Activated naive CD8-positive, alpha-beta T cell treated with anti-CD3 and anti-CD28 coated beads, Interleukin-2, amount 50 U/mL, for 24 hours (primary cell): ENCODE data around the gene TMEM41B.
"Not testable (repeated sequence)": the region's sequence is repeated elsewhere in the genome, so short reads cannot be mapped to it uniquely, and the experiment has no call there.

Experiments
- ATAC-seq: fragments of 150-1000 bp; cut with Tn5 transposase; one replicate; pipeline ENCODE4 v1.10.0; 2021
- DNase-seq: peaks from one replicate; pipeline ENCODE4 v3.0.0; 2021
- H3K27ac Mint-ChIP-seq: one replicate; pipeline ENCODE4 v1.8.0; 2021; ENCODE audit warnings: mild to moderate bottlenecking, mixed read lengths
- H3K27me3 Mint-ChIP-seq: one replicate; pipeline ENCODE4 v1.8.0; 2021; ENCODE audit warnings: mixed read lengths
- H3K36me3 Mint-ChIP-seq: one replicate; pipeline ENCODE4 v1.8.0; 2021; ENCODE audit warnings: low read depth, mixed read lengths
- H3K4me1 Mint-ChIP-seq: one replicate; pipeline ENCODE4 v1.8.0; 2021; ENCODE audit warnings: mixed read lengths
- H3K4me3 Mint-ChIP-seq: one replicate; pipeline ENCODE4 v1.8.0; 2021; ENCODE audit warnings: mild to moderate bottlenecking, moderate library complexity, mixed read lengths
- H3K9me3 Mint-ChIP-seq: one replicate; pipeline ENCODE4 v1.8.0; 2021; ENCODE audit warnings: mixed read lengths

The TMEM41B gene, protein sequence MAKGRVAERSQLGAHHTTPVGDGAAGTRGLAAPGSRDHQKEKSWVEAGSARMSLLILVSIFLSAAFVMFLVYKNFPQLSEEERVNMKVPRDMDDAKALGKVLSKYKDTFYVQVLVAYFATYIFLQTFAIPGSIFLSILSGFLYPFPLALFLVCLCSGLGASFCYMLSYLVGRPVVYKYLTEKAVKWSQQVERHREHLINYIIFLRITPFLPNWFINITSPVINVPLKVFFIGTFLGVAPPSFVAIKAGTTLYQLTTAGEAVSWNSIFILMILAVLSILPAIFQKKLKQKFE

DNA sequence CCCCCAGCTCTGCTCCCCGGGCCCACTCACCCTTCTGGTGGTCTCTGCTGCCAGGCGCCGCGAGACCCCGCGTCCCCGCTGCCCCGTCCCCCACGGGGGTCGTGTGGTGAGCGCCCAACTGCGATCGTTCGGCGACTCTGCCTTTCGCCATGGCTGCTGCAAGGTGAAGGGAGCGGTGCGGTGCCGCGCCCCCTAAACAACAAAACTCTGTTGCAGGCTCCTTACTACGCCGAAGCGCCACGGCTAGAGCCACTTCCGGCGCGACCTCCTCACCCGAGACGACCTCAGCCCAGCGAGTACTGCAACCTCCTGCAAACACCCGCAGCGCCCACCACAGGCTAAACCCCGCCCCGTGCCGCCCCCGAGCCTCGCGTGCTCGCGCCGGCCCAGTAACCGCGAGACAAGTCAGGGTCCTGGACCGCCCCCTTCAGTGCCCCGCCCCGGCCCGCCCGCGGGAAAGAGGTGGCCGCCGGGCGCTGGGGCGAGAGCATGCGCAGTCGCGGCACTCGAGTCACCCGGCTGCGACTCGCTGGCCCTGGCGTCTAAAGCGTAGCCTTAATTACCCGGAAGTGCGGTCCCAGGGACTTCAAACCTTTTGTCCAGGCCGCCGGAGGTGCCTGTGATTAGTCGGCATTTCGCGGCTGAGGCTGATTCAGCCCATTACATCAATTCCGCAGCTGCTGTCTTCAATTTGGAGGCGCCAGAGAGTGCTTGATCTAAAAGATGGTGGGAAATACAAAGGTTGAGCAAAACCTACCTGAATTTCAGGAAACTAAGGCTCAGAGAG, at the start of gene TMEM41B:
TMEM41B (minus strand) TSS at position 303 of the 787 bp plus-strand sequence; CDS start at position 151, 152 bp downstream.
- peak within 1 kb of the TSS; percentile 98 for H3K4me3 Mint-ChIP-seq

DNA sequence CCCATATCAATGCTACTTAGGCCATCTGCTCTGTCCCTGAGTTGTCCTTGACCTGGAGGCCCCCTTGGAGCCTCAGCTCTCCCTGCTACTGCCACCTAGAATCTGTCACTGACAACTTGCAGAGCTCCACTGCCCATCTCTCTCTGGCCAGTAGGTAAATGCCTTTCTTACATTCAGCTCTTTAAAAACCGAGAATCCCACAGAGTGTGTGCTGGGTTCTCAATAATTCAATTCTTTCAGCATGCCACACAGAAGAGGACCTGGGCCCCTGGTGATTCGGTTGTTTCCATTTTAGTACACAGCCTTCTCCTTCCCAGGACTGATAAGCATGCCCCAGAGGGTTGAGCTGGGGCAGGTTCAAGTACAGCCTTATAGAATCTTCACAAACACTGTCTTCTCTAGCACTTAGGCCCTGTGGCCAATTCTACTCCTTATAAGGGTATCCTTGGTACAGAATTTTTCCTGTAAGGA, 48.0 kb upstream of the TMEM41B start:
- H3K4me1 Mint-ChIP-seq = peaks cover 36% of the 10 kb centered on the region
- DNase-seq = no peak
- no peak overlapping the region for H3K4me3 Mint-ChIP-seq
- no peak for ATAC-seq
- no peaks in the 10 kb centered on the region for H3K9me3 Mint-ChIP-seq
- H3K27ac Mint-ChIP-seq = peak overlapping the region; percentile 82
- H3K27me3 Mint-ChIP-seq = no peaks in the 10 kb centered on the region
- H3K36me3 Mint-ChIP-seq = no peaks in the 10 kb centered on the region

More for the DNA sequence above, at the start of gene TMEM41B:
- peaks cover 5% of the 10 kb centered on the region for H3K27me3 Mint-ChIP-seq
- H3K36me3 Mint-ChIP-seq = peaks cover 1% of the 10 kb centered on the region
- H3K9me3 Mint-ChIP-seq = no peaks in the 10 kb centered on the region
- ATAC-seq (peak; percentile 97), DNase-seq (peak; percentile 100)
- H3K4me1 Mint-ChIP-seq = peaks cover 46% of the 10 kb centered on the region
- H3K27ac Mint-ChIP-seq = peak within 1 kb of the TSS; percentile 97

DNA sequence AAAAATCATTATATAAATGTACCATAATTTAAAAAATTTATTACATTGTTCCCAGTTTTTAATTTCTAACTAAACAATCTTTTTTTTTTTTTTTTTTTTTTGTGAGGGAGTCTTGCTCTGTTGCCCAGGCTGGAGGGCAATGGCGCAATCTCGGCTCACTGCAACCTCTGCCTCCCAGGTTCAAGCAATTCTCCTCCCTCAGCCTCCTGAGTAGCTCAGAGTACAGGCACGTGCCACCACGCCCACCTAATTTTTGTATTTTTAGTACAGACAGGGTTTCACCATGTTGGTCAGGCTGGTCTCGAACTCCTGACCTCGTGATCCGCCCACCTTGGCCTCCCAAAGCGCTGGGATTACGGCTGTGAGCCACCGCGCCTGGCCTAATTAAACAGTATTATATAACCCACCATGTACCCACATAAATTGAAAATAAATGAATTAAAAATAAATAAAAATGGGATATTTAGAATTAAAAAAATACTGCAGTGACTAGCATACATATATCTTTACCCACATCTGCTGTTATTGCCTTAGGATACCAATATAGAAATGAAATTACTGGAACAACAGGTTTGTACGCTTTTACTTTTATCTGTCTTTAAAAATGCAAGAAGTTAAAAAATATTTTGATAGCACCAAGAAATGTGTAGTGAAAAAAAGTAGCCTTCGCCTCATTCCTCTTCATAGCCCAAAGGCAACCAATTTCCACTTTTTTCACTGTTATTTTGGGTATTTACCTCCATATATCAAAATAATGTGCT, 46.6 kb upstream of the TMEM41B start:
- ATAC-seq, H3K9me3 Mint-ChIP-seq, DNase-seq, H3K4me3 Mint-ChIP-seq, H3K27me3 Mint-ChIP-seq, H3K36me3 Mint-ChIP-seq: not testable (repeated sequence)
- Mint-ChIP-seq H3K27ac (peak overlapping the region; percentile 26), H3K4me1 (peaks cover 36% of the 10 kb centered on the region)

DNA sequence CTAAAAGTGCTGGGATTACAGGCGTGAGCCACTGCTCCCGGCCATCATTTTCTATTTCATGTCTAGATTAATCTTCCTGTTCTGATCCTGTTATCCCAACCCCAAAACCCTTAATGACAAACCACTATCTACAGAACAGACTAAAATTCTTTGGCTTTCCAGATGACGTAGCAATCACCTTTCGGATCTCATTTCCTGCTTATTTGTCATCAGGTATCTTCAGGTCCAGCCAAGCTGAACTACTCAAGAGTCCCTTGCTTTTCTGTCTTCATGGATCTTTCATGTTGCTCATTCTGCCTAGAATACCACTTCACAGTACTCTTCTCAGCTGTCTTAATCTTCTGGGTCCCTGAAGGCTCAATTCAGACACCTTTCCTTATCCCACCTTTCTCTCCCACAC, 42.6 kb upstream of the TMEM41B start:
- Mint-ChIP-seq H3K9me3 (no peaks in the 10 kb centered on the region), H3K27me3 (no peaks in the 10 kb centered on the region)

DNA sequence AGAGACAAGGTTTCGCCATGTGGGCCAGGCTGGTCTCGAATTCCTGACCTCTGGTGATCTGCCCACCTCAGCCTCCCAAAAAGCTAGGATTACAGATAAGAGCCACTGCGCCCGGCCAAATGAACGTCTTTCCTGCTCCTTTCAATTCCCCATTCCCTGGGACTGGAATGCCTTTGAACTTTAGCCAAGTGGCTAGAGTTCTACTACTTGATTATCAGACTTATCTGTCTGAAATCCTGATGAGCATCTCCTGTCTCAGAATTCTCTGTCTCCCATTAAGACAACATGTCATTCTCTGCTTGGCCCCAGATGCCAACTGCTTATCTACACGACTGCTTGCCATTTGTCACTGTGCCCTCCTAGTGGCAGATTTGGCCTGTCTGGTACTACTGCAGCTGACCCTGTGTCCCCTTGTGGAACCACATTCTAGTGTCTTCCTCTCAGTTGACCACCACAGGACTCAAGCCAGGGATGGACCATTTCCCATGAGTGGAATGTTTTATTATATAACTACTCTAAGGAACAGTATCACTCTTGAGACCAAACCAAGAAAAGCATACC, 37.0 kb upstream of the TMEM41B start:
- Mint-ChIP-seq H3K27me3 (peaks cover 4% of the 10 kb centered on the region), H3K36me3 (no peaks in the 10 kb centered on the region), H3K27ac (no peak overlapping the region), H3K4me1 (peaks cover 8% of the 10 kb centered on the region), H3K4me3 (no peak overlapping the region), H3K9me3 (no peaks in the 10 kb centered on the region)
- DNase-seq = no peak
- no peak for ATAC-seq

More for the DNA sequence above, 42.6 kb upstream of the TMEM41B start:
- no peak overlapping the region for H3K27ac Mint-ChIP-seq
- H3K4me3 Mint-ChIP-seq = no peak overlapping the region
- DNase-seq (no peak), ATAC-seq (no peak)
- peaks cover 7% of the 10 kb centered on the region for H3K4me1 Mint-ChIP-seq
- no peaks in the 10 kb centered on the region for H3K36me3 Mint-ChIP-seq

DNA sequence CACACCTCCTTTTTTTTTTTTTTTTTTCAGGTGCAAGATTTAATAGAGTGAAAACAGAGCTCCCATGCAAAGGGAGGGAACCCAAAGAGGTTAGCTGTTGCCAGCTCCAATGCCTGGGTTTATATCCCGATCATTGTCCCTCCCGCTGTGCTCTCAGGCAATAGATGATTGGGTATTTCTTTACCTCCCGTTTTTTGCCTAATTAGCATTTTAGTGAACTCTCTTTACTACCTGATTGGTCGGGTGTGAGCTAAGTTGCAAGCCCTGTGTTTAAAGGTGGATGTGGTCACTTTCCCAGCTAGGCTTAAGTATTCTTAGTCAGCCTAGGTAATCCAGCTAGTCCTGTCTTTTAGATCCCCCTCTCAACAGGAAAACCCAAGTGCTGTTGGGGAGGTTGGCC, 33.4 kb upstream of the TMEM41B start:
- H3K4me1 Mint-ChIP-seq = peaks cover 17% of the 10 kb centered on the region
- H3K27me3 Mint-ChIP-seq, H3K27ac Mint-ChIP-seq: not testable (repeated sequence)

DNA sequence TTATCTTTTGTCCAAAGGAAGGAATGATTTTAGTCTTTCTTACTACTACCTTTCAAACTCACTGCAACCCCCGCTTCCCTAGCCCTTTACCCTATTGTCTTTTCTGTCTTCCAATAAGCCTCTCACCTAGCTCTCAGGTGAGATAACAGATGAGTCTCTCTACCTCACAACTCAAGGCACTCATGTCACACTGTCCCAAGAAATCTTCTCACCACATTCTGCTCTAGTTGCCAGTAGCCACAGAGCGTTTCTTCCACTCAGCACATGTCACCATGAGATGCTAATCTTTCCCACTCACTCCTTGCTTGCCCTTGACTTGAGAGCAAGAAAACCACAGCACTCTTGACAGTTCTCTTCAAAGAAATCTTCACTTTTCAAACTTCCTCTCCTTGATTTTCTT, 32.7 kb upstream of the TMEM41B start:
- peak; percentile 59 for ATAC-seq
- no peak overlapping the region for H3K4me3 Mint-ChIP-seq
- peaks cover 4% of the 10 kb centered on the region for H3K27me3 Mint-ChIP-seq
- H3K27ac Mint-ChIP-seq = no peak overlapping the region
- DNase-seq = no peak
- H3K4me1 Mint-ChIP-seq = peaks cover 17% of the 10 kb centered on the region
- no peaks in the 10 kb centered on the region for H3K9me3 Mint-ChIP-seq
- H3K36me3 Mint-ChIP-seq = no peaks in the 10 kb centered on the region

More for the DNA sequence above, 33.4 kb upstream of the TMEM41B start:
- DNase-seq, ATAC-seq, H3K36me3 Mint-ChIP-seq, H3K4me3 Mint-ChIP-seq, H3K9me3 Mint-ChIP-seq: not testable (repeated sequence)

DNA sequence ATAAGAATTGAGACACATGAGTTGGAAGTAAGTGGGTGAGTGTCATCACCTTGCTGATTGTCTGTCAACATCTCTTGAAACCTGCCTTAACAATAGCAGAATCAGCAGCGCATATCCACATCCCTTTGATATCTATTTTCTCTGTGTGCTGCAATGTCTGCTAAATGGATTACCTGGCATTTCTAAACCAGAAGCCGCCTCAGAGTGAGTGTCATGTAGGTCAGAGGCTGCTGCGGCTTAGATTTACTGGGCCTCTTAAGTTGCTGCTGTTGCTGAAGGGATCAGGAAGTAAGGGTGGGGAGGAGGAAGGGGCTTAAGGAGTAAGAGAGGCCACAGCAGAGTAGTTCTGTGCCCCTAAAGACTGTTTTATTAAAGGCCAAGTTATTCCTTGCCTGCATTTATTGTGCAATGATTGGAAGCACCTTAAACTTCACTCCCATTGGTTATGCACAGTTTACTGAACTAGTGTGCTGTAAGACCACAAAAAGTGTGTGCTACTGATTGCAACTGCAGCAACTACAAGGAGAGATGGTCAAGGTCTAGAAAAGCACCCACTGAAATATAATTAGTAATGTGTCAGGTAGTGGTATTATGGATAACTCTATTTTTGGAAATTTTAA, 29.8 kb upstream of the TMEM41B start:
- no peaks in the 10 kb centered on the region for H3K36me3 Mint-ChIP-seq
- H3K27ac Mint-ChIP-seq = no peak overlapping the region
- DNase-seq (no peak), ATAC-seq (no peak)
- H3K4me1 Mint-ChIP-seq = peaks cover 17% of the 10 kb centered on the region
- peaks cover 2% of the 10 kb centered on the region for H3K27me3 Mint-ChIP-seq
- no peak overlapping the region for H3K4me3 Mint-ChIP-seq
- H3K9me3 Mint-ChIP-seq = no peaks in the 10 kb centered on the region

DNA sequence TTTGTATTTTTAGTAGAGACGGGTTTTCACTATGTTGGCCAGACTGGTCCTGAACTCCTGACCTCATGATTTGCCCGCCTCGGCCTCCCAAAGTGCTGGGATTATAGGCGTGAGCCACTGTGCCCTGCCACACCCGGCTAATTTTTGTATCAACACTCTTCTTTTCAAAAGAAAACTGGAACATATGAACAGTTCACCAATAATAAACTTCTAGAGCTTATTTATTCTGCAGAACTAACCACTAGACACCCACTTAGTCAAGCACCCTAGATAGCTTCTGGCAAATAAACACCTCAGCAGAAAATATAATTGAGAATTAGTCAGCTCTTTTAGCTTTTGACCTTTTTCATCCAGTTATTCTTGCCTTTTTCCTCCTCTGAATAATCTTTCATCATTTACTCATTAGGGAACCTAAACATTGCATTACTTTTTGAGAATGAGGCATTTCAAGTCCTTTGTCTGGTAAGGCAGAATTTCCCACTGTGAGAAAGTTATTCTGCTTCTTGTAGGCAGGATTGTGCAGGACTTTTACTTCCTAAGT, 27.3 kb upstream of the TMEM41B start:
- no peaks in the 10 kb centered on the region for H3K9me3 Mint-ChIP-seq
- H3K36me3 Mint-ChIP-seq = no peaks in the 10 kb centered on the region
- no peak for ATAC-seq
- H3K27me3 Mint-ChIP-seq = no peaks in the 10 kb centered on the region
- H3K27ac Mint-ChIP-seq = no peak overlapping the region
- peaks cover 9% of the 10 kb centered on the region for H3K4me1 Mint-ChIP-seq
- no peak overlapping the region for H3K4me3 Mint-ChIP-seq
- no peak for DNase-seq

DNA sequence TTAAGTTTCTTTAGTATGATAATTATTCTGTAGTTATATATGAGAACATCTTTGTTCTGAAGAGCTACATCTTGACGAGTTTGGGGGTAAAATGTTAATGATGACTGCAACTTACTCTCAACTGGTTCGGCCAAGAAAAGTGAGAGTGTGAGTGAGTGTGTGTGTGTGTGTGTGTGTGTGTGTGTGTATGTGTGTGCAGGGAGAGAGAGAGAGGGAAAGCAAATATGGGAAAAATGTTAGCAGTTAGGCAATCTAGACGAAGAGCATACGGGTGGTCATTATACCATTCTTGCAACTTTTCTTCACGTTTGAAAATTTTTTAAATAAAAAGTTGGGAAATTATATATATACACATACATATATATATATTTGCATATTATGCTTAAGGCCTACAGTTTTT, 18.3 kb upstream of the TMEM41B start:
- peaks cover 4% of the 10 kb centered on the region for H3K4me1 Mint-ChIP-seq
- H3K27ac Mint-ChIP-seq = no peak overlapping the region
- no peaks in the 10 kb centered on the region for H3K36me3 Mint-ChIP-seq
- DNase-seq (no peak), ATAC-seq (no peak)
- no peaks in the 10 kb centered on the region for H3K27me3 Mint-ChIP-seq
- no peak overlapping the region for H3K4me3 Mint-ChIP-seq
- H3K9me3 Mint-ChIP-seq = no peaks in the 10 kb centered on the region

DNA sequence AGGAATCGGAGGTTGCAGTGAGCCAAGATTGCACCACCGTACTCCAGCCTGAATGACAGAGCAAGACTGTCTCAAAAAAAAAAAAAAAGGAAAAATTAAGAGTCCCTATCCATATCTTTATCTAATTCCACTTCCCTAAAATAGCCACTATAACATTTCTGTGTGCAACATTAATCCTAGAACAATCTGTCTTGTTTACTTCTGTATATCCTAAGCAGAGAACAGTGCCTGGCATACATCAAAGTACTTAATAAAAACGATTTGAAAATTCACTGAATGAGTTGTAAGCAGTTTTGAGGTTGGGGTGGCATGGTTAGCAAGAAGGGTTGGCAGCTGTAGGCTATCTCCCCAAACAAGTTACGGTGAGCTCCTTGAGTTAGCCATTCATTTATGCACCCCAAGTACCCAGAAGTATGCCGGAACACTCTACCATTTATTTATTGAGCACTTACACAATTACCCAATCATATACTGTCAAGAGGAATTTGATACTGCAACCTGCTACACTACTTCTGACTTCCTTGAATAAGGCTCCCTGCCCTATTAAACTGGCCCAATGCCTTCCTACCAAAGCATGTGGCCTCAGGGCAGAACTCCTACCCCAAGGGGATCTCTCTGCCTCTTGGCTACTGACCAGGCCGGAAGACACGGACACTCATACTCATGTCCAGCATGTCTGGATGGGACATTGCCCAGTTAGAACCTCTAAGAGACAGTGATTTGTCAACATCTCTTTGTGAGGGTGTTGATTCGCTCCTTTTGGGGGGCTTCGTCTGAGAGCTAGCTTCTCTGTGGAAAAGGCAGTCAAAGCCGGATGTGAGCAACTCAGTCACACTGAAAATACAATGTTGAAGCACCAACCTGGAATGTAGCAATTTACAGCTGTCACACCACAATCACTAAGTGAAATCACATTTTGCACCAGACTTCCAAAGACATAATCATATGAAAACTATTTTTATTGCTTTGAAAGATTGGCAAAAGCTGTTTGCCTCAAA, 16.3 kb upstream of the TMEM41B start:
- no peaks in the 10 kb centered on the region for H3K36me3 Mint-ChIP-seq
- peaks cover 4% of the 10 kb centered on the region for H3K4me1 Mint-ChIP-seq
- ATAC-seq (no peak), DNase-seq (no peak)
- H3K27ac Mint-ChIP-seq = no peak overlapping the region
- H3K9me3 Mint-ChIP-seq = no peaks in the 10 kb centered on the region
- H3K4me3 Mint-ChIP-seq = no peak overlapping the region
- H3K27me3 Mint-ChIP-seq = no peaks in the 10 kb centered on the region

DNA sequence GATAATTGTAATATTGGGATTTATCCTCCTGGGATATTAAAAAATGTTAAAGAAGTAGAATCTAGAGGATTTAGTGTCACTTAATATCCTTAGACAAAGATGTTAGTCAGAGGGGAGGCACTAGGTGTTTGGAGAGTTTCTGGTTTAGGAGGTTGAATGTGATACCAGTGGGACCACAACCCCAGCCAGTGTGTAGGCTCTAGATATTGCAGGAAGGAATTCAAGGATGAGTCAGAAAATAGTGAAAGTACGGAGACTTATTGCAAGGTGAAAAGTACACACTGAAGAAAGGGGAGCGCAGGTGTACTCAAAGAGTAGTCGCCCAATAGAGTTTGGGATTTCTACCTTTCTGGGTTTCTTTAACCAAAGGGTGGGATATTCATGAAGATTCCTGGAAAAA, 5.7 kb upstream of the TMEM41B start:
- Mint-ChIP-seq H3K27me3 (peaks cover 5% of the 10 kb centered on the region), H3K4me3 (no peak overlapping the region), H3K27ac (no peak overlapping the region), H3K9me3 (no peaks in the 10 kb centered on the region), H3K36me3 (no peaks in the 10 kb centered on the region), H3K4me1 (peaks cover 5% of the 10 kb centered on the region)
- DNase-seq (no peak), ATAC-seq (no peak)
